Calu3 (cell line): ENCODE measurements around the gene COL4A2. TPM values are rescaled to one million over a fixed set of nuclear protein-coding genes. Genes with fewer than 3 reads are reported as not detected.
A peak's percentile ranks its signal among the peaks of the same experiment; 100 is the strongest.

Source experiments
- BruUV-seq: library from RNA; stranded (reverse); fragments of 400-500 nt; replicated peaks from 2 replicates; lab custom pipeline; 2021; lab: Mats Ljungman, UMichigan
- CTCF ChIA-PET: fragments of 300-600 bp; sonication (Branson Sonifier 250); formaldehyde crosslinking; loops from one replicate; lab custom pipeline; 2022; ENCODE audit warnings: antibody characterized with exemption; lab: Charles Lee
- DNase-seq: peaks from one replicate; pipeline ENCODE4 v3.0.0; 2022
- H3K27ac Mint-ChIP-seq: one replicate; pipeline ENCODE4 v1.8.0; 2022; ENCODE audit warnings: mixed read lengths; ENCODE audit not compliant: unreplicated experiment
- H3K27me3 Mint-ChIP-seq: one replicate; pipeline ENCODE4 v1.8.0; 2022; ENCODE audit warnings: mixed read lengths; ENCODE audit not compliant: unreplicated experiment
- H3K36me3 Mint-ChIP-seq: one replicate; pipeline ENCODE4 v1.8.0; 2022; ENCODE audit warnings: mild to moderate bottlenecking, moderate library complexity, mixed read lengths; ENCODE audit not compliant: insufficient read depth, unreplicated experiment
- H3K4me1 Mint-ChIP-seq: one replicate; pipeline ENCODE4 v1.8.0; 2022; ENCODE audit warnings: mild to moderate bottlenecking, low read depth, mixed read lengths; ENCODE audit not compliant: unreplicated experiment
- H3K4me3 Mint-ChIP-seq: one replicate; pipeline ENCODE4 v1.8.0; 2022; ENCODE audit warnings: mild to moderate bottlenecking, low read depth, moderate library complexity, mixed read lengths; ENCODE audit not compliant: unreplicated experiment
- H3K9me3 Mint-ChIP-seq: one replicate; pipeline ENCODE4 v1.8.0; 2022; ENCODE audit warnings: low read depth, mixed read lengths; ENCODE audit not compliant: unreplicated experiment
- CTCF ChIP-seq: fragments of 200-600 bp; IDR thresholded peaks from one replicate; pipeline ENCODE4 v1.8.0; 2022; ENCODE audit warnings: antibody characterized with exemption; ENCODE audit not compliant: unreplicated experiment
- intact Hi-C: fragments of 100-400 bp; cut with micrococcal nuclease; formaldehyde crosslinking; loops from one replicate; pipeline ENCODE4 v1.10.0; 2022; ENCODE audit not compliant: unreplicated experiment
- total RNA-seq: library from RNA; stranded (reverse); gene quantifications from 2 replicates; pipeline ENCODE4 v1.2.3, GENCODE V29; 2022

COL4A2 gene
- total RNA-seq, 1 experiment from 2014 or later, result 0.42 TPM

- CTCF ChIA-PET, result interaction anchor here (0.6 kb wide), 1 partner anchor 26 kb away, joined by 4 read pairs; no protein-coding TSS in a partner anchor
- peaks cover 13% of the 10 kb centered on the region for H3K4me1 Mint-ChIP-seq
- peak overlapping the region; percentile 36 for H3K27ac Mint-ChIP-seq
- intact Hi-C loops, result loop anchor here (10.0 kb wide), 2 partner anchors 46 to 96 kb away; no protein-coding TSS in a partner anchor
- H3K9me3 Mint-ChIP-seq, result no peaks in the 10 kb centered on the region
- H3K4me3 Mint-ChIP-seq, result no peak overlapping the region
- H3K27me3 Mint-ChIP-seq, result no peaks in the 10 kb centered on the region
- BruUV-seq, result no TSS peak
- peaks cover 15% of the 10 kb centered on the region for H3K36me3 Mint-ChIP-seq
- no peak for DNase-seq
- no peak for TF ChIP-seq CTCF
Measured at GRCh38 chr13:110551284-110551683, 244.2 kb downstream of the COL4A2 start.

- Mint-ChIP-seq H3K9me3 (no peaks in the 10 kb centered on the region), H3K4me1 (peaks cover 21% of the 10 kb centered on the region), H3K27ac (no peak overlapping the region), H3K4me3 (no peak overlapping the region), H3K27me3 (no peaks in the 10 kb centered on the region), H3K36me3 (peaks cover 15% of the 10 kb centered on the region)
- BruUV-seq, result no TSS peak
- no peak for DNase-seq
- intact Hi-C loops, result loop anchor here (10.0 kb wide), 2 partner anchors 48 to 98 kb away; no protein-coding TSS in a partner anchor
- TF ChIP-seq CTCF, result no peak
- CTCF ChIA-PET, result no interaction called here
Measured at GRCh38 chr13:110552767-110553166, 245.7 kb downstream of the COL4A2 start.

GRCh38 chr13:110553417-110553816 lies 246.3 kb downstream of the COL4A2 start:
- H3K9me3 Mint-ChIP-seq, result no peaks in the 10 kb centered on the region
- H3K27ac Mint-ChIP-seq, result no peak overlapping the region
- TF ChIP-seq CTCF, result no peak
- no peaks in the 10 kb centered on the region for H3K27me3 Mint-ChIP-seq
- CTCF ChIA-PET, result no interaction called here
- intact Hi-C loops, result loop anchor here (10.0 kb wide), 2 partner anchors 49 to 99 kb away; no protein-coding TSS in a partner anchor
- peaks cover 21% of the 10 kb centered on the region for H3K4me1 Mint-ChIP-seq
- no peak for DNase-seq
- H3K36me3 Mint-ChIP-seq, result peaks cover 18% of the 10 kb centered on the region
- H3K4me3 Mint-ChIP-seq, result no peak overlapping the region
- no TSS peak for BruUV-seq

GRCh38 chr13:110554227-110554836 lies 247.2 kb downstream of the COL4A2 start:
- TF ChIP-seq CTCF, result no peak
- no TSS peak for BruUV-seq
- CTCF ChIA-PET, result no interaction called here
- intact Hi-C loops, result loop anchor here (10.0 kb wide), 2 partner anchors 50 to 100 kb away; no protein-coding TSS in a partner anchor
- H3K9me3 Mint-ChIP-seq, result no peaks in the 10 kb centered on the region
- H3K36me3 Mint-ChIP-seq, result peaks cover 27% of the 10 kb centered on the region
- H3K27me3 Mint-ChIP-seq, result no peaks in the 10 kb centered on the region
- H3K27ac Mint-ChIP-seq, result no peak overlapping the region
- DNase-seq, result no peak
- peaks cover 21% of the 10 kb centered on the region for H3K4me1 Mint-ChIP-seq
- H3K4me3 Mint-ChIP-seq, result no peak overlapping the region
